MCF 10A (cell line): Measurements from ENCODE around the gene PIK3R3. TPM values are rescaled to one million over a fixed set of nuclear protein-coding genes. Genes with fewer than 3 reads are reported as not detected.

Experiments
- BruUV-seq: library from RNA; stranded (reverse); fragments of 400-500 nt; replicated peaks from 2 replicates; lab custom pipeline; 2021; lab: Mats Ljungman, UMichigan
- CTCF ChIA-PET: fragments of 300-600 bp; sonication (Branson Sonifier 250); formaldehyde crosslinking; extraction: SDS; loops from one replicate; lab custom pipeline; 2021; ENCODE audit warnings: antibody characterized with exemption, inconsistent platforms; lab: Yijun Ruan, JAX
- POLR2A ChIA-PET: fragments of 300-600, 350-650 bp; sonication (Branson Sonifier 250); formaldehyde crosslinking; extraction: SDS; loops from one replicate; lab custom pipeline; 2020; ENCODE audit warnings: antibody characterized with exemption, inconsistent platforms; lab: Yijun Ruan, JAX
- DNase-seq: peaks from one replicate; pipeline ENCODE4 v3.0.0-alpha.2; 2018; ENCODE audit not compliant: unreplicated experiment
- H3K27ac Mint-ChIP-seq: one replicate; pipeline ENCODE4 v1.8.0; 2022; ENCODE audit warnings: mild to moderate bottlenecking, low read depth, mixed read lengths; ENCODE audit not compliant: unreplicated experiment
- H3K27me3 Mint-ChIP-seq: one replicate; pipeline ENCODE4 v1.8.0; 2022; ENCODE audit warnings: mixed read lengths; ENCODE audit not compliant: insufficient read depth, unreplicated experiment
- H3K36me3 Mint-ChIP-seq: one replicate; pipeline ENCODE4 v1.8.0; 2022; ENCODE audit warnings: mild to moderate bottlenecking, moderate library complexity, mixed read lengths; ENCODE audit not compliant: insufficient read depth, unreplicated experiment
- H3K4me1 Mint-ChIP-seq: one replicate; pipeline ENCODE4 v1.8.0; 2022; ENCODE audit warnings: mixed read lengths; ENCODE audit not compliant: insufficient read depth, unreplicated experiment
- H3K4me3 Mint-ChIP-seq: one replicate; pipeline ENCODE4 v1.8.0; 2022; ENCODE audit warnings: mild to moderate bottlenecking, moderate library complexity, mixed read lengths; ENCODE audit not compliant: unreplicated experiment
- H3K9me3 Mint-ChIP-seq: one replicate; pipeline ENCODE4 v1.8.0; 2022; ENCODE audit warnings: mixed read lengths; ENCODE audit not compliant: unreplicated experiment
- CTCF ChIP-seq: fragments of 200-600 bp; IDR thresholded peaks from one replicate; pipeline ENCODE4 v1.8.0; 2022; ENCODE audit warnings: antibody characterized with exemption, mild to moderate bottlenecking; ENCODE audit not compliant: unreplicated experiment
- intact Hi-C: fragments of 100-400 bp; cut with micrococcal nuclease; formaldehyde crosslinking; loops from 2 replicates; pipeline ENCODE4 v1.14.1; 2022
- total RNA-seq: library from RNA; stranded (reverse); gene quantifications from 2 replicates; pipeline ENCODE4 v1.2.3, GENCODE V29; 2022

The PIK3R3 gene
- total RNA-seq, 1 experiment from 2014 or later = 9.3 TPM

DNA sequence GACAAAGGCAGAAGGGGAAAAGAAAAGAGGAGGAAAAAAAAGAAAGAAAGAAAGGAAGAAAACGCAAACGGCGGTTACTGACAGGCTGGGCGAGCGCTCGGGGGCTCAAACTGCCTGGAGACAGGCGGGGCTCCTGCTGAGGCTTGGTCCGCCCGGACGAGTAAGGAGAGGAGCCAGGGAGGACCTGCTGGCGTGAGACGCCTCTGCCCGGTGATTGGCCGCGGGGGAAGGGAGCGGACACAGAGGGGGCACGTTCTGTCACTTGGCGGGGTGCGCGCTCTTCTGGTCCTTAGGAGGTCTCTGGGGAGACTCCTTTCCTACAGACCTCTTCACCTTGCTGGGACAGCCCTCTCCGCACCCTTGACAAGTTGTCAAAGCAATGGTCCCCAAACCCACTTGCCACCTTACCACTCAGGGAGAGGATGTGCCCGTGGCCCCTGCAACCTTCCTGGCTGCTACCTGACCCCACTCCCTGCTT lies 791 bp upstream of the PIK3R3 start:
- intact Hi-C loops = loop anchor here (5.0 kb wide), 1 partner anchor 89 kb away; no protein-coding TSS in a partner anchor

GRCh38 chr1:46131712-46132528 lies 509 bp downstream of the PIK3R3 start:
- POLR2A ChIA-PET = interaction anchor here (0.5 to 5.9 kb wide), 39 partner anchors 9 to 611 kb away, joined by 3 to 68 read pairs (median 5); partner anchors contain the start of genes GPBP1L1, LURAP1, NSUN4 and RAD54L
- H3K9me3 Mint-ChIP-seq = no peaks in the 10 kb centered on the region
- peak overlapping the region; percentile 100 for H3K27ac Mint-ChIP-seq
- CTCF ChIA-PET = interaction anchor here (0.6 to 2.0 kb wide), 7 partner anchors 44 to 165 kb away, joined by 4 to 11 read pairs (median 5); no protein-coding TSS in a partner anchor
- peaks cover 20% of the 10 kb centered on the region for H3K36me3 Mint-ChIP-seq
- H3K27me3 Mint-ChIP-seq = no peaks in the 10 kb centered on the region
- peak; percentile 48 for DNase-seq
- peaks cover 43% of the 10 kb centered on the region for H3K4me1 Mint-ChIP-seq
- no peak for TF ChIP-seq CTCF
- peak overlapping the region; percentile 75 for H3K4me3 Mint-ChIP-seq
- TSS peak; percentile 66 for BruUV-seq
- intact Hi-C loops = loop anchor here (1.0 to 5.0 kb wide), 3 partner anchors 47 to 95 kb away; no protein-coding TSS in a partner anchor

More for the DNA sequence above, 791 bp upstream of the PIK3R3 start:
- TSS peak; percentile 18 for BruUV-seq
- ChIA-PET POLR2A (interaction anchor here (0.6 to 5.9 kb wide), 15 partner anchors 10 to 465 kb away, joined by 4 to 68 read pairs (median 17); partner anchors contain the start of genes GPBP1L1, LURAP1 and TSPAN1), CTCF (interaction anchor here (0.5 to 2.0 kb wide), 3 partner anchors 14 to 316 kb away, joined by 3 to 11 read pairs (median 3); no protein-coding TSS in a partner anchor)
- no peak for TF ChIP-seq CTCF
- Mint-ChIP-seq H3K36me3 (peaks cover 13% of the 10 kb centered on the region), H3K27ac (peak overlapping the region; percentile 100), H3K9me3 (no peaks in the 10 kb centered on the region), H3K4me1 (peaks cover 43% of the 10 kb centered on the region), H3K27me3 (no peaks in the 10 kb centered on the region), H3K4me3 (peak overlapping the region; percentile 75)
- no peak for DNase-seq

GRCh38 chr1:46131093-46131492 lies 1.3 kb downstream of the PIK3R3 start:
- Mint-ChIP-seq H3K27ac (peak overlapping the region; percentile 100), H3K4me1 (peaks cover 43% of the 10 kb centered on the region), H3K9me3 (no peaks in the 10 kb centered on the region), H3K4me3 (peak overlapping the region; percentile 75), H3K27me3 (no peaks in the 10 kb centered on the region), H3K36me3 (peaks cover 20% of the 10 kb centered on the region)
- intact Hi-C loops = loop anchor here (5.0 kb wide), 1 partner anchor 91 kb away; no protein-coding TSS in a partner anchor
- BruUV-seq = no TSS peak
- POLR2A ChIA-PET = interaction anchor here (0.6 to 5.9 kb wide), 31 partner anchors 8 to 540 kb away, joined by 3 to 68 read pairs (median 8); partner anchors contain the start of genes GPBP1L1, NSUN4, RAD54L and TSPAN1
- no peak for TF ChIP-seq CTCF
- CTCF ChIA-PET = interaction anchor here (0.6 to 2.0 kb wide), 8 partner anchors 46 to 874 kb away, joined by 3 to 11 read pairs (median 4); no protein-coding TSS in a partner anchor
- peak; percentile 23 for DNase-seq
